Nucleus accumbens (tissue), 56 donors: Measurements from ENCODE around the gene MYH3.
A peak's percentile ranks its signal among the peaks of the same experiment; 100 is the strongest.

Source experiments
- DNase-seq, 56 donors: peaks; one replicate each; lab custom pipeline; 2025; lab: John Stamatoyannopoulos, UW

MYH3 gene

DNA sequence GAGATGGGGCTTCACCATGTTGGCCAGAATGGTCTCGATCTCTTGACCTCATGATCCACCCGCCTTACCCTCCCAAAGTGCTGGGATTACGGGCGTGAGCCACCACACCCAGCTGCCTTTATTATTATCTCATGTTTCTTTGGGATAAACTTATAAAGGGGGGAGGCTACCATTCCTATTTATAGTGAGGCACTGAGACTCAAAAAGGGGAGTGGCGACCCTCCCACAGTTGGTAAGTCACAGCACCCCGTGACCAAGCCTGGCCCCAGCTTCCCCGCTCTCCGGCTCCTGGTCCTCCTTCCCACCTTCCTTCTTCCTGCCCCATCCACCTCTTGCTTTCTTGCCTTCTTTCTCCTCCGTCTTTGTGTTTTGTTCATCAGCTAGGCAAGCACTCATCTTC, 5.2 kb downstream of the MYH3 start:
- no peak for DNase-seq

DNA sequence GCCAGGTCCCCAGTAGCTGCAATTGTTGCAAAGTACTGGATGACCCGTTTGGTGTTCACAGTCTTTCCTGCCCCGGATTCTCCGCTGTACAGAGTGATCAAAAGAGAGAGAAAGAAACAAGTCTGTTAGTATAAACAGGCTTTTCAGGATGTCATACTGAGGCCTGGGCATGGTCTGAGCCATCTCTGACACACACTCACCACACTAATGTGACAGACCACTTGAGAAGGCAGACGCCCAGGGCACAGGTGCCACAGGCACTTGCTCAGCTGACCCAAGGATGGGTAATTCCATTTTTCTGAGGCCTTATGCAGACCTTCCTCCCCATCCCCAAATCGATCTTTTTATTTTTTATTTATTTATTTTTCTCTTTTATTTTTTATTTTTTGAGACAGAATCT, 7.5 kb downstream of the MYH3 start:
- DNase-seq = no peak

DNA sequence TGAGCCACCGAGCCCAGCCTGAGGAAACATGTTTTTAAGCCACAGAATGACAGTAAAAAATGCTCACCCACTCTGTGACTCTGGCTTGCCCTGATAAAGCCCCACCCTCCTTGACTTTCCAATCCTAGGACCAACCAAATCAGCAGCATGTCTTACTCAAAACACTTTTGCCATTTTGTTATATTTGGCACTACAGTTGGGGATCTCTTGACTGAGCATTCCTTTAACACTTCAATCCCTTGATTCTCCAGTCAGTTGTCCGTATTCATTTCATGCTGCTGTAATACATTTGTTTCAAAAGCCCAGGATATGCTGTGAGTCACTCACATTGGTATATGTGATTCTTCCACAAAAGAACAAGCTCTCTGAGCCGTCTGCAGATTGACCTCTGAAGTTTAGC, 8.2 kb downstream of the MYH3 start:
- no peak for DNase-seq

DNA sequence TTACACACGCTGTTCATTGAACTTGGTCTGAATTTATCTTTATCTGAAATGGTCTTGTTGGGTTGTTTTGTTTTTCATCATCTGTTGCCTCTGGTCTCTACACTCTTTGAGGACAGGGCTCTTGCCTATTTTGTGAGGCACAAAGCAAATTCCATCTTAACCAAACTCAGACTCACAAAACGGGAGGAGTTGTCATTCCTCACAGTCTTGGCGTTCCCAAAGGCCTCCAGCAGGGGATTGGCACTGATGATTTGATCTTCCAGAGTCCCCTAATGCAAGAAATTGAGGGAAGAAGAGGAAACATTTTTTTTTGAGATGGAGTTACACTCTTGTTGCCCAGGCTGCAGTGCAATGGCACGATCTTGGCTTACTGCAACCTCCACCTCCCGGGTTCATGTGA, 8.7 kb downstream of the MYH3 start:
- DNase-seq = no peak

DNA sequence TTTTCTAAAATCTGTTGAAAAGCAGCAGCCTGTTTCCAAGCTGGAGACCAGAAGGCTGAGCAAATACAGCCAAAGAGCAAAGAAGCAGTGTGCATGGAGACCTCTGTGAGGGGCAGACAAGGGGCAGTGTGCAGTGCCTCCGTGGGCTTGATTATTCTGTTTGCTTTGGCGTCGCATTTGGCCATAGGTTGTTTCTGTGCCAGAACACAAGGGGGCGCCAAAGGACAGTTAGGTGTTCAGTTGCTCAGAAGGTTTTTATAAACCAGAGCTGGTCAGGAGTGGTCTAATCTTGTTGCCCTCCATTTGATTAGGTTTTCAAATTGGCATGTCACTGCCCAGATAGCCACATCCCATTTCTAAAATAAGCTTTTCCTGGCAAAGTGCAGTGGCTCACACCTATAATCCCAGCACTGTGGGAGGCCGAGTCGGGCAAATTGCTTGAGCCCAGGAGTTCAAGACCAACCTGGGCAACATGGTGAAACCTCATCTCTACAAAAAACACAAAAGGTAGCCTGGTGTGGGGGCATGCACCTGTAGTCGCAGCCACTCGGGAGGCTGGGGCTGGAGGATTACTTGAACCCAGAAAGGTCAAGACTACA, 10.6 kb downstream of the MYH3 start:
- peak in 46 of 56 donors; percentile 4 to 78 (median 30) for DNase-seq

DNA sequence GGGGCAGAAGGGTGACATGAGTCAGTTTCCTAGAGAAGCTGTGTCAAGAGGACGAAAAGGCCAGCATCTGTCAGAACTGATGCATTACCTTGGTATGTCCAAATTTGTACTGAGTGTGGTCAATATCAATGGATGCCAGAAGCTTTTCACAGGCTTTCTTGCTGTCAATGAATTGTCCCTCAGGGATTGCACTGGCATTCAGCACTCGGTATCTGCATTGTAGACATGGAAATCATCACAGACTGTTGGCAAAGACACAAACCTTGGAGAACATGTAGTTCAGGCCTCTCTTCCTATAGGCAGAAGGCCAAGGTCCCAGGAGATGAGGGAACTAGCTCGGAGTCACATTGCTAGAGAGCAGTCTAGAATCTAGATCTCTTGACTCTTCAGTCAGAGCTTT, 16.6 kb downstream of the MYH3 start:
- no peak for DNase-seq

DNA sequence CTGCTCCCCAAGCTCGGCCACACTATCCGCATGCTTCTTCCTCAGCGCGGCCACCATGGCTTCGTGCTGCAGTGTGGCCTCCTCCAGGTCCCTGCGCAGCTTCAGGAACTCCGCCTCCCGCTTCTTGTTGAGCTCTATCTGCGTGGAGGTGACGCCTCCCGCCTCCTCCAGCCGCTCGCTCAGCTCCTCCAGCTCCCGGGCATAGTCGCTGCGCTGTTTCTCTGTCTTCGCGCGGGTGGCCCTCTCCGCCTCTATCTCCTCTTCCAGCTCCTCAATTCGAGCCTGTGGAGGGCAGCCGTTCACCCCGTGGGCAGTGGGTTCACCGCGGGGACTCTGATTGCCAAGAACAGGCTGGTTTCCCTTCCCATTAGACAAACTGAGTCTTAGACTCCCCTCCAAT, 19.0 kb downstream of the MYH3 start:
- DNase-seq = no peak

DNA sequence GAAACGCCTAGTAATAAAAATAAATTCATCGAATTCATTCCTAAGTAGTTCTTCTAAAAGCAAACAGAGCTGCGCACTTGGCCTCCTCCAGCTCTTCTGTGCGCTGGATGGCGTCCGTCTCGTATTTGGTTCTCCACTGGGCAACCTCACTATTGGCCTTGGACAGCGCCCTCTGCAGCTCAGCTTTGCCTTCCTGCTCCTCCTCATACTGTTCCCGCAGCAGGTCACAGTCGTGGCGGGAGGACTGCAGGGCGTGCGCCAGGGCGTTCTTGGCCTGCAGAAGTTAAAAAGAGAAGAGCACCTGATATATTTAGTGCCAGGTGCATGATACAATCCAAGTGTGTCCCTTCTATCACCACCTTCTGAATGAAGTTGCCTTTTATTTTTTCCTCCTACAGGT, 21.8 kb downstream of the MYH3 start:
- DNase-seq = no peak

DNA sequence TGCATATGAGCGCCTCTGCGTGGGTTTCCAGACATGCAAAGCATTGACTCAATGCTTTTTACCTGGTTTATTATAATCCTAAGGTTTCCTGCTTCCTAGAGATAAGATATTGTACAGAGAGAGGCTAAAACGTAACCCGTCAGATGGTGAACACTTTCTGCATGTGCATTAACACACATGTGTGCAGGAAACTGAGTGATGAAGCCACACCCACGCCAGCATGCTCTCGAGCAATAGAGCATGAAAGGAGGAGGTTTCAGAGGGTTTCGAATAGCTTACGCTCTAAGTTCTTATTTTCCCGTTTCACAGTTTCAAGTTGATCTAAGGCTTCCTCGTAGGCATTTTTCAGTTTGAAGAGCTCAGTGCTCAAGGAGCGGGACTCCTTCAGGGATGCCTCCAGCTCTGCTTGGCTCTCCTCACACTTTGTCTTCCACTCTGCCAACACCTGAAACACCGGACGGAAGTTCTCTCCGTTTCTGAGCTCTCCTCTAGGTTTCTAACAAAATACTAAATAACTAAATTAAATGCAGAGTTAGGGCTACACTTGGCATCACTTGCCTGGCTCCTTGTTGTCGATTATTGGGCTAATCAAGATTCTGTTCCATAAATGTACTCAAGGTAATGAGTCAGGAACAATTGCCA, 23.2 kb downstream of the MYH3 start:
- DNase-seq = no peak

DNA sequence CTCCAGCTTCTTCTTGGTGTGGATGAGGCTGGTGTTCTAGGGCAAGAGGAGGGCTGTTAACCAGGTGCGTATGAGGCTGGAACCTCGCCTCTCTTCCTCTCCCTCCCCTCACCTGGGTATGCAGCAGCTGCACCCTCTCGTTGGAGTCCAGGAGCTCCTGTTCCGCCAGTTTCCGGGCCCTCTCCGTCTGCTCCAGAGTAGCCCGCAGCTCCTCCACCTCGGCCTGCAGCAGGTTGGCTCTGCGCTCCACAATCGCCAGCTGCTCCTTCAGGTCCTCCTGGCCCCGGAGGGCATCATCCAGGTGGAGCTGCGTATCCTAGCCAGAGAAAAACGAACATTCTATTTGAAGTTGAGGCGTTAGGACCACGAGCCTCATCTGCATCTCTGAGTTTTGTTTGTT, 25.4 kb downstream of the MYH3 start:
- DNase-seq = no peak

DNA sequence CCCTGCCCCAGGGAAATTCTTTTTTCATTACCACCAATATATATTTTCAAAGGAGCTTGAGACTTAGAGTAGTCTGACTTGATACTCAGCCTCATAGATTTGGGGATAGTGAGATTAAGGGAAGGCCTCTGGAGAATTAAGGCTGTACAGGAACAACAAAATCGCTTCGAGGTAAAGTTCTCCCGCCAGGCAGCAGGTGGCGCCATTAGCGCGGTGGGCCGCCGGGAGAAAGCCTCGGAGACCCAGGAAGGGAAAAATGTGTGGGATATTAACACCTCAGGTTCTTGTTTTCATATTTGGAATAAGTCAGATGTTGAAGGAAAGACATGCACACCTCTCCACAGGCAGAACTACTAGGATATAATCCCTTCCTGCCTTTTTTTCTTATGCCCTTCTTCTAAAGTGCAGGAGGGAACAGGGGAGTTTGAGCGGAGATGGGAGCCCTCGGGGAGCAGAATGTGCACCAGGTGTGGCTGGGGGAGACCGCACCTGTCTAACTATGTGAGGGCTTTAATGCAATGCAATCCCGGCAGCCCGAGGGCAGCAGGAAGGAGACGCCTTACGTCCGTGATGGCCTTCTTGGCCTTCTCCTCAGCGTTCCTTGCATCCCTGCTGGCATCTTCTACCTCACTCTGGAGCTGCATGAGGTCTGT, 25.9 kb downstream of the MYH3 start:
- DNase-seq = peak in 6 of 56 donors; percentile 0 to 8 (median 3)

DNA sequence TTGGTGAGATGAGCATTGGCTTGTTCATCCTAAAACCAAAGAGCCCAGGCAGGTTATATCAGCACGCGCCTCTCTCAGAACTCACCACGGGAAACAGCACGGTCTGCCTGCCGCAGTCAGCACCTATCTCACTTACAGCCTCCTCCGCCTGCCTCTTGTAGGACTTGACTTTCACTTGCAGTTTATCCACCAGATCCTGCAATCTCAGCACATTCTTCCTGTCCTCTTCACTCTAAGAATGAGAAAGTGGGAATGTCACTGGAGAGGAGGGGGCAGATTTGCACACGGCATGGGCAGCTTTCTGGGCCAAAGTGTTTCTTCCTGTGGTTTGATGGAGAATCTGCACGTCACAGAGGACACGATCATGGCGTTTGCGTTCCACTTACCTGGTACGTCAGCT, 27.4 kb downstream of the MYH3 start:
- no peak for DNase-seq

DNA sequence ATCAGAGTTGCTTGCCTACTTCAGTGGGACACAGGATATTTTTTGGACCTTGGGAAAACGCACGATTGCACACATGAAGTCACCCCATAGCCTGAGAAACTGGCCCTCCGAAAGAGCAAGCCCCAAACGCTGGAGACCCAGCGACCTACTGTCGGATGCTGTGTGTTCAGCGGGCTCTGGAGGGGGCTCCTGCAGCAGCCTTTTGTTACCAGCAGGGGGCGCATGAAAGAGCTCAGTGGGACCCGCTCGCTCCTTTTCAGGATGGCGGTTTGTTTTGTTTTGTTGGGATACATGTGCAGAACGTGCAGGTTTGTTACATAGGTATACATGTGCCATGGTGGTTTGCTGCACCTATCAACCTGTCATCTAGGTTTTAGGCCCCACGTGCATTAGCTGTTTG, 28.4 kb downstream of the MYH3 start:
- no peak for DNase-seq

DNA sequence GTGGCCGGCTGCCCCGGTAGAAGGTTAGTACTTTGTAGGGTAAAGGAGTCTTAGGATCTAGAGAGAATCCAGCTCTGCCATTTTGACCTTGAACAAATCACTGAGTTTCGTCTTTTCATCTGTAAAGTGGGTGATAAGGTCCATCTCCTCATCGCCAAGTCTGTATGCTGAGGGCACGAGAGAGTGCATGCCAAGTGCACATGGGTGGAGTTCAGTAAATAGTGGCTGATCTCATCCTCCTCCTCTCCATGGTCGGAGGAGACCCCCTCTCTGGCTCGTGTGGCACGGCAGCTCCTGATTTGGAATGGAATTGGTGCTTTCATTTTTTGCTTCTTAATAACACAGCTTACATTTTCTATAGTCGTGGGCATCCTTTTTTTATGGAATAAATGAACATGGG, 30.7 kb downstream of the MYH3 start:
- DNase-seq = no peak

DNA sequence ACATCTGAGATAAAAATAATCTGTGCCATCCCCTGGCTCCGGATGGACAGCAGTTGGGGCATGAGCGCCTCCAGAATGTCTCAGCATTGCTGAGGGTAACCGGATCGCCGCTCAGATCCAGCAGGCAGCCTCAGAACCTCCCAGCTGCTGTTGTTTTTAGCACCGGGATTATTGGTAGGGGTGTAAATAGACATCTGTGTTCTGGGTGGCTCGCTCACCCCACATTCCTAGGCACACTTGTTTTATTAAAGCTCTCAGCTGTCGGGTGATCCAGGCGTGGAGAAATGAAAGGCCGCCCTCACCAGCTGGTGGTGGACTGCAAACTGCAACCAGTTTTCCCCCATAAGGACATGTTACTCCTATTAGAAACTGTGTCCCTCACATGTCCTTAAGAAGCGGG, 32.1 kb downstream of the MYH3 start:
- DNase-seq = no peak

DNA sequence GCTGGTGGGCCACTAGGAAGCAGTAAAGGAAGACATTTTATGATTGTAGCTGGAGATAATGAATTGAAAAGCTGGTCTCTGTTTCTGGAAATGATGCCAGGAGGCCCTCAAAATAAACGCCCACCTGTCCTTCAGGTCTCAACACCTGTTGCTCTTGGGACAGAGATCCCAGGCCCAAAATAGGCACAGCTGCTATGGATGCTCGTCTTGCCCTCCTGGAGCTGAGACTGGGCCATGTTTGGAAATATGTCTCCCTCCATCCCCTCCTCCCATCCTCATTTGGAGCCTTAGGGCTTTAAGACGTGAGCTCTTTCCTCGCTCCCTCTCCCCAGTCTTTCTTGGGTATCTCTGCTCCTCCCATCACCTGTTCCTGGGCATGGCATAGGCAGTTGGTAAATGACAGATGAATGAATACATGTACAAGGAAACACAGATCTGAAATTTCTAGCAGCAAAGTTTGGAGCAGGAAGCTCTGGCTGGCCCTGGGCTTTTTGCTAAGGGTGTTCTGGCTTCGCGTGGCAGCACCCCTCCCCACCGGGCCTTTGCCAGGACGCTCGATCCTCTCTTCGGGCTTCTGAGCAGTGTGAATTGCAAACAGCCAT, 33.3 kb downstream of the MYH3 start:
- no peak for DNase-seq

DNA sequence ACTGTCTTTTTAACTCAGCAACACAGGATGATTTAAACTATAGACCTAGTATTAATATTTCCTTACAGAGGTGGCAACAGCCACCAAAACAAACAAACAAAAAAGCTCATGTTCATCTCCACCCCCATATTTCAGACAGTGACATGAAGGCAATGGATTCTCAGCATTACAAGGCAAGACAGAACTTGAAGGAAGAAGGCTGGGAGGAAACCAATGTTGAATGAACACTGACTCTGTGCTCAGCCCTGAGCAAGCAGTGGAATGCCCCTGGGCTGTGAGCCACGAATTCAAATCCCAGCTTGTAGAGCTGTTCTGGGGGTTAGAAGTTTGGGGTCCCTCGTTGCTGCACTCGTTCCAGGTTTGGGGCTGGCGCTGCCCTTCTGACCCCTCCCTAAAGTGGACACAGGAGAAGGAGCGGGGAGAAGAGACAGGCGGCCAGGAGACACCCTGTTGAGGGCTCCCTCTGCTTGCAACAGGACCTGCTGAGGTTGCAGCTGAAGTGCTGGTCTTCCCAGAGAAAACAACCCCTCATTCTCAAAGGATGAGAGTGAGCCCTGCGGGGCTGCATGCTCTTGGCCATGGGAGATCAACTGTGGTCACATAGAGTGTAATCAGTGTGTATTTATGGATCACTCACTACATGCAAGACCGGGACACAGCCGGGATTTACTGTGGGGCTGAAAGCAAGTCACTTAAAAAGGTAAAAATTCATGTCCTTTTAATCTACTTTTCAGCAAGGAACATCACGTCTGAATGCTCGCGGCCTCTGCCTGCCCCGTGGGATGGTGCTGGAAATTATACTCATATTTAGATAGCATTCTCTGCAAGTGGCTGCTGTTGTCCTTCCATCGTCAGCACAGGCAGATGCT, 34.3 kb downstream of the MYH3 start:
- DNase-seq = no peak

DNA sequence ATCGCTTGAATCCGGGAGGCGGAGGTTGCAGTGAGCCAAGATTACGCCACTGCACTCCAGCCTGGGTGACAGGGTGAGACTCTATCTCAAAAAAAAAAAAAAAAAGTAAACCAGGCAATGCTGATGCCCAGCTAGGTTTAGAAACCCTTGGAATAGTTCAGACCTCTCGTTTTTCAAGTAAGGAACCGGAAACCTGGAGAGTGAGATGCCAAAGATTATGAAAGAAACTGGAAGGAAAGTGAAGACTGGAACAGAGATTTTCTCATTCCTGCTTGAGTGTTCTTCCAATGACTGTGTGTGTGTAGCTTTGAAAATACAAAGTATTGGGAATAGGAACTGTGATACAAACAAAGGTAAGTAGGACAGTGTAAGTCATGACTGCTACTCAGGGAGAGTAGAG, 35.7 kb downstream of the MYH3 start:
- no peak for DNase-seq

DNA sequence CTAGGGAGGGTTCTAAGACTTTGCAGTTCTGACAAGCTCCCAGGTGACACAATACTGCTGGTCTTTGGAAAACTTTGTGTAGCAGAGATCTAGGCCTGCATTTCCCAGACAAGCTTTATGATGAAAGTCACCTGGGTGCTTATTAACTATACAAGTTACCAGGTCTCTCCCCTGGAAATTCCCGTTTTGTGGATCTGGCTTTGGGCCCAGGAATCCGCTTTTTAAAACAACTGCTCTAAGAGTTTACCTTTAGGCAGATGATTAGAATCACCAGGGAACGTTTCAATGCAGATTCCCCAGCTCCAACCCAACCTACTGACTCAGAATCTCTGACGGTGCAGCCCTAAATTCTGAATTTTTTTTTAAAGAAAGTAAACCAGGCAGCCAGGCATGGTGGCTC, 36.3 kb downstream of the MYH3 start:
- DNase-seq = no peak

DNA sequence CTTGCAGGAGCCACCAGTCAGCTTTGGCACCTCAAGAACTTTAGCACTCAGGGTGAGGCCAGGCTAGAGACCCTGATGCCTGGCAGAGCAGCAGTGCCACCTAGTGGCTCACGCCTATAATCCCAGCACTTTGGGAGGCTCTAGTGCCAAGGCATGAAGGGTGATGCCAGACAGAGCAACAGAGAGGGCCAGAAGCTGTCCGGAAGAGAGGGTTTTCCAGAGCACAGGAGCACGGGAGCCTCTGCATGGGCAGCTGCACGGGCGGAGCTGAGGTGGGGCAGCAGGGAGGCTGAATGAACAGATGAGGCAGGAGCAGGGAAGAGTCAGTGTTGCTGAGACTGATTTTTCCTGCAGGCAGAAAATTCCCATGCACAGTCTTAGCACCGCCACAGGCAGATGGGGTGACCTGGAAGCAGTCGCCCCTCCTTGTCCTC, 38.9 kb downstream of the MYH3 start:
- DNase-seq = peak in 49 of 56 donors; percentile 6 to 76 (median 43)

DNA sequence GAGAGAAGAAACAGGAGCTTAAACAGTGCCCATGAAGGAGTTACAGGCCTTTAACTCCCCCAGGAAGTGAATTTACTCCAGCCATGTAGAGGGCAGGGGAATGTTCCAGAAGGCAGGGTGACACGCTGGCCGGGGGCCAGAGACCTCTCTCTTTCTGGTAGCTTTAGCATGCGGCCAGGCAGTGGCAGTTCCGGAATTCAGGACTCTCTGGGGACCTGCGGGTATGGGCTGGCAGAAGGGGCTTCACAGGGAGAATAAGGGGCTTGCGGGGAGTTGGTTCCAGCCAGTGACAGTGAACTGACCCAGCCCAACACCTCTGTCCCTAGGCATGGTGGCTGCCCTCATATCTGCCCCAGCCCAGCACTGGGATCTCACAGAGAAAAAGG, 40.0 kb downstream of the MYH3 start:
- DNase-seq = no peak
